Measurements from ENCODE around the gene PPP1R3G. TPM values are rescaled to one million over a fixed set of nuclear protein-coding genes. Genes with fewer than 3 reads are reported as not detected.

PPP1R3G gene
- polyA plus RNA-seq, 2 of the 4 experiments (the other 2 are of a cell fraction), result 0.21 to 0.72 TPM

- Histone ChIP-seq H3K4me2 (no peak overlapping the region), H3K4me1 (0 out of 3 replicates have a peak, but pooled peaks cover 1% of the 10 kb centered on the region), H3K4me3 (no peak overlapping the region), H3K27ac (no peak overlapping the region), H3K9me3 (no peaks in the 10 kb centered on the region)
- DNase-seq (ENCODE audit: low read depth in 1 of 2, low spot score in 1 of 2), result no peak
- FAIRE-seq, result no peak
- POLR2A ChIA-PET, result no interaction called here
- no peak for ATAC-seq
- TF ChIP-seq ZNF302 (CRISPR knock-in tag; IDR thresholded peaks at IDR 0.05) (no peak), GATA3 (IDR thresholded peaks at IDR 0.05; ENCODE audit: borderline replicate concordance) (no peak), SMC3 (IDR thresholded peaks at IDR 0.05) (no peak), ATOH8 (CRISPR knock-in tag; IDR thresholded peaks at IDR 0.05; ENCODE audit: low read depth) (no peak), NFE2L2 (conservative IDR thresholded peaks at IDR 0.05; ENCODE audit: low read length) (no peak), FOSL2 (IDR thresholded peaks at IDR 0.05) (no peak), FOSL2 (CRISPR knock-in tag; IDR thresholded peaks at IDR 0.05) (no peak), REST (IDR thresholded peaks at IDR 0.05) (no peak)
- TF ChIP-seq, protein P1, sequence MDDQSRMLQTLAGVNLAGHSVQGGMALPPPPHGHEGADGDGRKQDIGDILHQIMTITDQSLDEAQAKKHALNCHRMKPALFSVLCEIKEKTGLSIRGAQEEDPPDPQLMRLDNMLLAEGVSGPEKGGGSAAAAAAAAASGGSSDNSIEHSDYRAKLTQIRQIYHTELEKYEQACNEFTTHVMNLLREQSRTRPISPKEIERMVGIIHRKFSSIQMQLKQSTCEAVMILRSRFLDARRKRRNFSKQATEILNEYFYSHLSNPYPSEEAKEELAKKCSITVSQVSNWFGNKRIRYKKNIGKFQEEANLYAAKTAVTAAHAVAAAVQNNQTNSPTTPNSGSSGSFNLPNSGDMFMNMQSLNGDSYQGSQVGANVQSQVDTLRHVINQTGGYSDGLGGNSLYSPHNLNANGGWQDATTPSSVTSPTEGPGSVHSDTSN (IDR thresholded peaks at IDR 0.05), result no peak
- CTCF ChIA-PET, result no interaction called here
- WGBS (ENCODE audit: missing lambda C conversion rate), result 91% methylated on average over 3 of the region's 3 CpGs
Observed at GRCh38 chr6:5099537-5099936, 14.4 kb downstream of the PPP1R3G start.

DNA sequence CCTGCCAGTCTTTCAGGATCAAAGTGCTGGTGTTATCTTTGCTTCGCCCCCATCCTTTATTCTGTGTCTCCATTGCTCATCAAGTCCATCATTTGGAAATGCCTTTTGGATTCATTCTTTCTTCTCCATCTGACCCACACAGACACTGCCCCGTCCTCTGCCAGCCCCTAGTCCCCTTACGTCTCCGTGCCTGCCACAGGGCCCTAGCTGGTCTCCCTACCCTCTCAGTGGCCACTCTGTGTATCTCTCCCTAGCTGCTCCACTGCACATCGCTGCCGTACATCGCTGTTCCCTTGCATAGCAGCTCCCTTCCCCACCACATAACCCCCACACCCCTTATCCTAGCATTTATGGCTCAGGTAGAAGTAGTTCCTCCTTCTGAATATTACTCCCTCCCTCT lies 15.7 kb downstream of the PPP1R3G start:
- H3K9me3 ChIP-seq, result no peaks in the 10 kb centered on the region
- H3K27ac ChIP-seq, result no peak overlapping the region
- ChIA-PET CTCF (interaction anchor here (0.6 kb wide), 1 partner anchor 341 kb away, joined by 3 read pairs; no protein-coding TSS in a partner anchor), POLR2A (no interaction called here)
- TF ChIP-seq SMC3 (IDR thresholded peaks at IDR 0.05), result no peak
- no peak for TF ChIP-seq E2F6 (IDR thresholded peaks at IDR 0.05; ENCODE audit: borderline replicate concordance, low read depth)
- no peak for TF ChIP-seq RAD21 (conservative IDR thresholded peaks at IDR 0.05 in 1 of 2, IDR thresholded peaks at IDR 0.05 in 1 of 2)
- TF ChIP-seq CBX2 (IDR thresholded peaks at IDR 0.05; ENCODE audit: borderline replicate concordance, low read depth), result no peak
- no peak for TF ChIP-seq CBX8 (IDR thresholded peaks at IDR 0.05)
- no peak for TF ChIP-seq ZNF302 (CRISPR knock-in tag; IDR thresholded peaks at IDR 0.05)
- no peak for TF ChIP-seq HOXA7 (CRISPR knock-in tag; IDR thresholded peaks at IDR 0.05)
- TF ChIP-seq ZFP36 (IDR thresholded peaks at IDR 0.05; ENCODE audit: borderline replicate concordance, partially characterized antibody), result no peak
- TF ChIP-seq, protein P1 (IDR thresholded peaks at IDR 0.05), result no peak
- TF ChIP-seq CHD4 (IDR thresholded peaks at IDR 0.05; ENCODE audit: borderline replicate concordance), result no peak
- no peak for TF ChIP-seq USF2 (IDR thresholded peaks at IDR 0.05)
- TF ChIP-seq TFCP2L1 (CRISPR knock-in tag; IDR thresholded peaks at IDR 0.05), result no peak
- TF ChIP-seq POLR2AphosphoS2 (conservative IDR thresholded peaks at IDR 0.05; ENCODE audit: low read length), result no peak
- TF ChIP-seq KDM5A (IDR thresholded peaks at IDR 0.05), result no peak
- no peak for TF ChIP-seq KDM1A (IDR thresholded peaks at IDR 0.05; ENCODE audit: low read depth)
- no peak for TF ChIP-seq RARB (CRISPR knock-in tag; IDR thresholded peaks at IDR 0.05)
- ATAC-seq, result no peak
- no peaks in the 10 kb centered on the region for H3K4me1 ChIP-seq
- no peak for DNase-seq (ENCODE audit: low read depth in 1 of 2, low spot score in 1 of 2)
- no peak for FAIRE-seq
- no peak overlapping the region for H3K4me3 ChIP-seq
- WGBS (ENCODE audit: missing lambda C conversion rate), result 95% methylated on average over 7 of the region's 7 CpGs
- H3K4me2 ChIP-seq, result no peak overlapping the region
